Uterus (tissue), 4 donors: ENCODE measurements around the gene RBM15B. TPM values are rescaled to one million over a fixed set of nuclear protein-coding genes. Genes with fewer than 3 reads are reported as not detected.
"Not testable (repeated sequence)": the region's sequence is repeated elsewhere in the genome, so short reads cannot be mapped to it uniquely, and the experiment has no call there.

ENCODE experiments used
- DNase-seq, 2 donors: peaks; one replicate each; pipeline ENCODE4 v3.0.0-alpha.2; 2019 to 2020
- H3K27ac ChIP-seq, 2 donors: fragments of 200-600 bp; sonication (generic); 1 replicate in 1 of 2; 2 replicates in 1 of 2; pipeline ENCODE4 v1.5.1; 2016 to 2018
- H3K27me3 ChIP-seq, 2 donors: fragments of 200-600 bp; sonication (generic); one replicate each; pipeline ENCODE4 v1.5.1; 2018 to 2019; ENCODE audit warnings: control low read depth in 1 of 2
- H3K36me3 ChIP-seq, 2 donors: fragments of 200-600 bp; sonication (generic); one replicate each; pipeline ENCODE4 v1.5.1; 2019; ENCODE audit warnings: control low read depth in 1 of 2
- H3K4me1 ChIP-seq, 2 donors: fragments of 200-600 bp; sonication (generic); one replicate each; pipeline ENCODE4 v1.5.1; 2018 to 2019; ENCODE audit warnings: control low read depth in 1 of 2
- H3K4me3 ChIP-seq, 2 donors: fragments of 200-600 bp; sonication (generic); 1 replicate in 1 of 2; 2 replicates in 1 of 2; pipeline ENCODE4 v1.5.1; 2018 to 2019; ENCODE audit warnings: mild to moderate bottlenecking in 1 of 2
- H3K9me3 ChIP-seq, 2 donors: fragments of 200-600 bp; sonication (generic); one replicate each; pipeline ENCODE4 v1.5.1; 2019; ENCODE audit warnings: control low read depth in 1 of 2
- POLR2A ChIP-seq, 2 donors: fragments of 450-650 bp; IDR thresholded peaks; one replicate each; pipeline ENCODE4 v1.6.1; 2016; ENCODE audit warnings: antibody characterized with exemption in 2 of 2, mild to moderate bottlenecking in 1 of 2, moderate library complexity in 1 of 2
- intact Hi-C: fragments of 100-400 bp; cut with DNase I; formaldehyde crosslinking; loops from one replicate; pipeline ENCODE4 v1.15.1; 2023; ENCODE audit warnings: low total_unique reads
- total RNA-seq, 4 donors: library from RNA; depleted of rRNA in 3 of 4; stranded (reverse); fragments of >200 nt in 3 of 4; gene quantifications; one replicate each; pipeline versions ENCODE4 v1.1.0 to v1.2.4, GENCODE V29; 2014 to 2023
- TF ChIP-seq, protein P1 (sequence below), 4 experiments: fragments of 200-600 bp in 2 of 4; fragments of 450-650 bp in 2 of 4; sonication (generic) in 2 of 4; IDR thresholded peaks; one replicate each; pipeline ENCODE4 v1.5.1; 2016 to 2019; ENCODE audit warnings: antibody characterized with exemption in 4 of 4, mild to moderate bottlenecking in 2 of 4, moderate library complexity in 1 of 4
- donor health status: DM: yes; HTN: yes; CAD: no.

The RBM15B gene
- total RNA-seq, 4 donors from 2014 or later: 21.2 to 38.9 (median 28.1) TPM

DNA sequence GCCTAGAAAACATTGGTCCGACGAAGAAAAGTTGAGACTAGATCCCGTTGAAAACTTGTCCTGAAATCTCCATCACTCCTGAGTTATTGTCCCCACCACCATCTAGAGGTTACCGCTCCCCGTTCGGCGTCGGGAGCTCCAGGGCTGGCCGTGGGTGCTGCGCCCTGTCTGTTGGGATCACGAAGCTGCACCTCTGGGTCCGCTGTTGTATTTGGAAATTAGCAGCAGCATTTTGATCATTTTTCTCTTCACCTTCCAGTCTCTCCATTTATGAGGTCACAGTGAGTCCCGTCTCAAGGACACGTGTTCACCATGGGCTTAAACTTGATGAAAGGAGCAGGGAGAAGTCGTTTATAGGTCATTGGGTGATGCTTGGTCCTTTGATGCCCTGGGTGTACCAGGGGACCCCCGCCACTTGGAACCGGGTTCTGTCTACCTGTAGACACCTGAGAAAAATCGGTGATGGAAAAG lies 5.4 kb upstream of the RBM15B start:
- Histone ChIP-seq H3K4me1 (peaks cover 8 to 9% of the 10 kb centered on the region in 2 donors), H3K4me3 (peak overlapping the region; percentile 78 to 96), H3K27ac (peak overlapping the region; percentile 91 to 96), H3K9me3 (no peaks in the 10 kb centered on the region), H3K36me3 (no peaks in the 10 kb centered on the region), H3K27me3 (no peaks in the 10 kb centered on the region)
- intact Hi-C loops: no loop called here
- TF ChIP-seq, protein P1, sequence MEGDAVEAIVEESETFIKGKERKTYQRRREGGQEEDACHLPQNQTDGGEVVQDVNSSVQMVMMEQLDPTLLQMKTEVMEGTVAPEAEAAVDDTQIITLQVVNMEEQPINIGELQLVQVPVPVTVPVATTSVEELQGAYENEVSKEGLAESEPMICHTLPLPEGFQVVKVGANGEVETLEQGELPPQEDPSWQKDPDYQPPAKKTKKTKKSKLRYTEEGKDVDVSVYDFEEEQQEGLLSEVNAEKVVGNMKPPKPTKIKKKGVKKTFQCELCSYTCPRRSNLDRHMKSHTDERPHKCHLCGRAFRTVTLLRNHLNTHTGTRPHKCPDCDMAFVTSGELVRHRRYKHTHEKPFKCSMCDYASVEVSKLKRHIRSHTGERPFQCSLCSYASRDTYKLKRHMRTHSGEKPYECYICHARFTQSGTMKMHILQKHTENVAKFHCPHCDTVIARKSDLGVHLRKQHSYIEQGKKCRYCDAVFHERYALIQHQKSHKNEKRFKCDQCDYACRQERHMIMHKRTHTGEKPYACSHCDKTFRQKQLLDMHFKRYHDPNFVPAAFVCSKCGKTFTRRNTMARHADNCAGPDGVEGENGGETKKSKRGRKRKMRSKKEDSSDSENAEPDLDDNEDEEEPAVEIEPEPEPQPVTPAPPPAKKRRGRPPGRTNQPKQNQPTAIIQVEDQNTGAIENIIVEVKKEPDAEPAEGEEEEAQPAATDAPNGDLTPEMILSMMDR (IDR thresholded peaks at IDR 0.05): no peak
- no peak for TF ChIP-seq POLR2A (IDR thresholded peaks at IDR 0.05)
- no peak for DNase-seq

DNA sequence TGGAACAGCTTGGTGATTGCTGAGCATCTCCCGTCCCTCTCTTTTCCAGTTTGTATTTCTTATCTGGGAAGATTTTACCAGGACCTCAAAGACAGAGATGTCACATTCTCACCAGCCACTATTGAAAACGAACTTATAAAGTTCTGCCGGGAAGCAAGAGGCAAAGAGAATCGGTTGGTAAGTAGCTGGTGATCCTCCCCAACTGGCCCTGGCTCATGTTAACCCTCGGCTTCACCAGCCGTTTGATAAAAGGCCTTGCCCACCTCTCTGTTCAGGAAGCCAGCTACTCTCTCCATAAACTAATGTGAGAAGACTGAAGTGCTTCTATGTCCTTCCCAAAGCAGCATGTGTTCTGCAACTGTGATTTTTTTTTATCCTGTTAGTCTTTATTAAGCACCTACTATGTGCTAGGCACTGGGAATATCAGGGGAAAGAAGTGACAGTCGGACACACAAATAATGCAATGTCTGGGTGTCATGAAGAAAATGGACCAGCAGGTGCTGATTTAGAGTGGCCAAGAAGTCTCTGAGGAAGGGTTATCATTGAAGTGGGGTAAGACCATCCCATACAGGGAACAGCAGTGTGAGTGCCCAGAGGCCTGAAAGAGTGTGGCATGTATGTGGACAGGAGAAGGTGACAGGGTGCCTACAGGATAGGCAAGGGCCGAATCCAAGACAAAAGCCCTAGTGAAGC lies 4.8 kb upstream of the RBM15B start:
- Histone ChIP-seq H3K4me3 (peak overlapping the region; percentile 78 to 96), H3K9me3 (no peaks in the 10 kb centered on the region), H3K36me3 (no peaks in the 10 kb centered on the region), H3K27ac (peak overlapping the region; percentile 91 to 96), H3K27me3 (no peaks in the 10 kb centered on the region), H3K4me1 (peaks cover 8 to 10% of the 10 kb centered on the region in 2 donors)
- no peak for DNase-seq
- TF ChIP-seq, protein P1 (IDR thresholded peaks at IDR 0.05): no peak
- TF ChIP-seq POLR2A (IDR thresholded peaks at IDR 0.05): no peak
- intact Hi-C loops: no loop called here

DNA sequence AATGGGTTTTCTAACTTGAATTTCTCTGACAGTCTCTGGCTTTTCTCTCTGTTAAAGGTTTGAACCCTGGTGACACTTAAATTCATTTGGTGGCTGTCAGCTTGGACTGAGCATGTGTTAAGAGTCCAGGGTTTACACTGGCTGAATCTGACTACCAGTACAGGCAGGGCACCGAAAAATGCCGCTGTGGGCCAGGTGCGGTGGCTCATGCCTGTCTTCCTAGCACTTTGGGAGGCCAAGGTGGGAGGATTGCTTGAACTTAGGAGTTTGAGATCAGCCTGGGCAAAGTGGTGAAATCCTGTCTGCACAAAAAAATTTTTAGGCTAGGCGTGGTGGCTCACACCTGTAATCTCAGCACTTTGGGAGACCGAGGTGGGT lies 4.2 kb upstream of the RBM15B start:
- no peak for DNase-seq
- H3K27me3 ChIP-seq: no peaks in the 10 kb centered on the region
- intact Hi-C loops: no loop called here
- H3K4me1 ChIP-seq: peaks cover 8 to 12% of the 10 kb centered on the region in 2 donors
- no peak overlapping the region for H3K4me3 ChIP-seq
- H3K27ac ChIP-seq: no peak overlapping the region
- no peaks in the 10 kb centered on the region for H3K9me3 ChIP-seq
- H3K36me3 ChIP-seq: no peaks in the 10 kb centered on the region
- TF ChIP-seq, protein P1 (IDR thresholded peaks at IDR 0.05): no peak

DNA sequence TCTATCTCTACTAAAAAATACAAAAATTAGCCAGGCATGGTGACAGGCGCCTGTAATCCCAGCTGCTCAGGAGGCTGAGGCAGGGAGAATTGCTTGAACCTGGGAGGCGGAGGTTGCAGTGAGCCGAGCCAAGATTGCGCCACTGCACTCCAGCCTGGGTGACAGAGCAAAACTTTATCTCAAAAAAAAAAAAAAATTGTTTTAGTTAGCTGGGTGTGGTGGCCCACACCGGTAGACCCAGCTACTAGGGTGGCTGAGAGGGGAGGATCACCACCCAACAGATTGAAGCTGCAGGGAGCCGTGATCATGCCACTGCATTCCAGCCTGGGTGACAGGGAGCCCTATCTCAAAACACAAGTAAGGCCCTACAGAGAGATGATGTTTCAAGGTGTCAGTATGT lies 3.8 kb upstream of the RBM15B start:
- DNase-seq, H3K4me3 ChIP-seq, H3K9me3 ChIP-seq, H3K36me3 ChIP-seq, H3K27me3 ChIP-seq, H3K27ac ChIP-seq, intact Hi-C loops: not testable (repeated sequence)
- peaks cover 8 to 16% of the 10 kb centered on the region in 2 donors for H3K4me1 ChIP-seq

DNA sequence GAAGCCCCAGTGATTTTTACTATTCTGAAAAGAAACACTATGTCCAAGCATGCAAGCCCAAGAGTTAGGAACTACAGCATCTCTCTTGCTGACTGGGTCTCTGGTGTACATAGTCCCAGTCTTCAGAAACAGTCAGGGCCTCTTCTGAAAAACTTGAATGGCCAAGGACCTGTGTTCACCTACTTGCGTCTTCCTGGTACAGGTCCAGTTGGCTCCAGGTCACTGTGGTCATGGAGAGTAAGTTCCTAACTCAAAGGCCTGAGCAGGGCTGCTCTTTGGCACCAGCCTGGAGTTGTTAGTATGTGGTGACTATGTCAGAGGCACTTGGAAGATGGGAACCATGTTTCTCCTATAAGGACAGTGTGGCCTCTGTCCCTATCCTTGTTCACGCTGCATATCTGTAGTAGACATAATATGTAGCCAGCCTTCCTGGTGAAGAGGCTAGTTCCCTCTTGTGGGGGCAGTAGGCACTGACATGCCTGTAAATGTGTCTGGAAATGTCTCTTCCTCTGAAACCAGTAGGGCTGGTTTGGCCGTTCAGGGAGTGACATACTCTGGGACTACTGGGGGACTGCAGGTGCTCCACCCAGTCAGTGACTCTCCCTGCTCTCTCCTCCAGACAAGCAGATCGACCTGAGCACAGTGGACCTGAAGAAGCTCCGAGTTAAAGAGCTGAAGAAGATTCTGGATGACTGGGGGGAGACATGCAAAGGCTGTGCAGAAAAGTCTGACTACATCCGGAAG lies 2.6 kb upstream of the RBM15B start:
- no peak overlapping the region for H3K4me3 ChIP-seq
- TF ChIP-seq, protein P1 (IDR thresholded peaks at IDR 0.05): no peak
- TF ChIP-seq POLR2A (IDR thresholded peaks at IDR 0.05): no peak
- no peak for DNase-seq
- intact Hi-C loops: no loop called here
- no peaks in the 10 kb centered on the region for H3K27me3 ChIP-seq
- H3K9me3 ChIP-seq: no peaks in the 10 kb centered on the region
- H3K27ac ChIP-seq: no peak overlapping the region
- H3K4me1 ChIP-seq: peaks cover 8 to 23% of the 10 kb centered on the region in 2 donors
- no peaks in the 10 kb centered on the region for H3K36me3 ChIP-seq
